Muscle of leg (tissue), 11 donors: Measurements from ENCODE around the gene HCLS1. TPM values are rescaled to one million over a fixed set of nuclear protein-coding genes. Genes with fewer than 3 reads are reported as not detected.

Experiments used
- DNase-seq: peaks from one replicate; pipeline ENCODE4 v3.0.0; 2013
- H3K27ac ChIP-seq: one replicate; pipeline ENCODE4 v1.5.1; 2013; ENCODE audit warnings: mild to moderate bottlenecking, low read length, control low read depth
- H3K27me3 ChIP-seq: one replicate; pipeline ENCODE4 v1.6.1; 2013; ENCODE audit warnings: low read length; ENCODE audit not compliant: control insufficient read depth, insufficient read depth
- H3K36me3 ChIP-seq: one replicate; pipeline ENCODE4 v1.6.1; 2013; ENCODE audit warnings: low read length; ENCODE audit not compliant: control insufficient read depth, insufficient read depth
- H3K4me1 ChIP-seq: one replicate; pipeline ENCODE4 v1.6.1; 2013; ENCODE audit warnings: low read length; ENCODE audit not compliant: control insufficient read depth, insufficient read depth
- H3K4me3 ChIP-seq: one replicate; pipeline ENCODE4 v1.5.1; 2013; ENCODE audit warnings: low read length, control low read depth
- H3K9me3 ChIP-seq: replicated peaks from 2 replicates; pipeline ENCODE4 v1.6.1; 2013; ENCODE audit warnings: low read depth, low read length; ENCODE audit not compliant: control insufficient read depth
- WGBS: methylation state at CpG from one replicate; pipeline ENCODE4 v1.1.5; 2013; ENCODE audit warnings: missing lambda C conversion rate; ENCODE audit not compliant: insufficient coverage; 5-methylcytosine and 5-hydroxymethylcytosine counted together
- polyA plus RNA-seq, 8 donors: library from polyadenylated mRNA; unstranded; fragments of 120-200 nt; gene quantifications; one replicate each; pipeline versions ENCODE4 v1.2.1 to v1.2.3, GENCODE V29; 2013; ENCODE audit warnings: inconsistent platforms in 1 of 8, low replicate concordance in 1 of 8; ENCODE audit not compliant: insufficient read length in 8 of 8, insufficient read depth in 1 of 8
- total RNA-seq: library from RNA; stranded (reverse); fragments of 120-200 nt; gene quantifications from one replicate; pipeline ENCODE4 v1.2.4, GENCODE V29; 2013

Gene HCLS1
- total and polyA plus RNA-seq, 9 donors: 4.1 to 9.7 (median 8.0) TPM

- Histone ChIP-seq H3K4me3 (no peak overlapping the region), H3K9me3 (no peaks in the 10 kb centered on the region), H3K27me3 (no peaks in the 10 kb centered on the region), H3K36me3 (no peaks in the 10 kb centered on the region), H3K4me1 (no peaks in the 10 kb centered on the region), H3K27ac (no peak overlapping the region)
- WGBS: no CpG with 5 or more reads among the region's 2 CpGs
- DNase-seq: no peak
These were observed 19.6 kb downstream of the HCLS1 start for GRCh38 chr3:121641127-121641526.

GRCh38 chr3:121637922-121638321, 22.8 kb downstream of the HCLS1 start:
- Histone ChIP-seq H3K4me1 (no peaks in the 10 kb centered on the region), H3K27me3 (no peaks in the 10 kb centered on the region), H3K27ac (no peak overlapping the region), H3K9me3 (no peaks in the 10 kb centered on the region), H3K36me3 (no peaks in the 10 kb centered on the region), H3K4me3 (no peak overlapping the region)
- DNase-seq: no peak
- WGBS: no CpG with 5 or more reads among the region's 1 CpG

- DNase-seq: no peak
- H3K4me1 ChIP-seq: no peaks in the 10 kb centered on the region
- WGBS: 100% methylated on average over 1 of the region's 1 CpG
- H3K36me3 ChIP-seq: no peaks in the 10 kb centered on the region
- H3K27ac ChIP-seq: no peak overlapping the region
- H3K9me3 ChIP-seq: no peaks in the 10 kb centered on the region
- no peak overlapping the region for H3K4me3 ChIP-seq
- no peaks in the 10 kb centered on the region for H3K27me3 ChIP-seq
These were observed 30.3 kb downstream of the HCLS1 start for GRCh38 chr3:121630355-121630754.

- Histone ChIP-seq H3K4me1 (no peaks in the 10 kb centered on the region), H3K36me3 (no peaks in the 10 kb centered on the region), H3K27me3 (no peaks in the 10 kb centered on the region), H3K9me3 (no peaks in the 10 kb centered on the region), H3K4me3 (no peak overlapping the region), H3K27ac (no peak overlapping the region)
- 74% methylated on average over 5 of the region's 6 CpGs for WGBS
- DNase-seq: no peak
These were observed 31.1 kb downstream of the HCLS1 start for GRCh38 chr3:121629601-121630000.

- WGBS: 80% methylated on average over 1 of the region's 3 CpGs
- DNase-seq: no peak
- Histone ChIP-seq H3K4me3 (no peak overlapping the region), H3K27me3 (no peaks in the 10 kb centered on the region), H3K36me3 (no peaks in the 10 kb centered on the region), H3K27ac (no peak overlapping the region), H3K9me3 (no peaks in the 10 kb centered on the region), H3K4me1 (no peaks in the 10 kb centered on the region)
These were observed 33.1 kb downstream of the HCLS1 start for GRCh38 chr3:121627622-121628021.

- Histone ChIP-seq H3K27me3 (no peaks in the 10 kb centered on the region), H3K36me3 (no peaks in the 10 kb centered on the region), H3K9me3 (no peaks in the 10 kb centered on the region), H3K27ac (no peak overlapping the region), H3K4me1 (no peaks in the 10 kb centered on the region), H3K4me3 (no peak overlapping the region)
- WGBS: 38% methylated on average over 2 of the region's 4 CpGs
- DNase-seq: no peak
These were observed 33.5 kb downstream of the HCLS1 start for GRCh38 chr3:121627211-121627610.

GRCh38 chr3:121626495-121626894, 34.2 kb downstream of the HCLS1 start:
- no peak for DNase-seq
- Histone ChIP-seq H3K27ac (no peak overlapping the region), H3K4me1 (no peaks in the 10 kb centered on the region), H3K9me3 (no peaks in the 10 kb centered on the region), H3K27me3 (no peaks in the 10 kb centered on the region), H3K4me3 (no peak overlapping the region), H3K36me3 (no peaks in the 10 kb centered on the region)
- WGBS: 92% methylated on average over 3 of the region's 4 CpGs

GRCh38 chr3:121624147-121624899, 36.4 kb downstream of the HCLS1 start:
- Histone ChIP-seq H3K4me3 (no peak overlapping the region), H3K9me3 (no peaks in the 10 kb centered on the region), H3K4me1 (no peaks in the 10 kb centered on the region), H3K36me3 (no peaks in the 10 kb centered on the region), H3K27ac (no peak overlapping the region), H3K27me3 (no peaks in the 10 kb centered on the region)
- WGBS: 27% methylated on average over 5 of the region's 14 CpGs
- DNase-seq: no peak

- Histone ChIP-seq H3K9me3 (no peaks in the 10 kb centered on the region), H3K4me1 (no peaks in the 10 kb centered on the region), H3K4me3 (no peak overlapping the region), H3K27me3 (no peaks in the 10 kb centered on the region), H3K27ac (no peak overlapping the region), H3K36me3 (no peaks in the 10 kb centered on the region)
- WGBS: 94% methylated on average over 6 of the region's 6 CpGs
- no peak for DNase-seq
These were observed 39.2 kb downstream of the HCLS1 start for GRCh38 chr3:121621491-121621890.

- no peak overlapping the region for H3K4me3 ChIP-seq
- no peaks in the 10 kb centered on the region for H3K9me3 ChIP-seq
- 55% methylated on average over 1 of the region's 2 CpGs for WGBS
- H3K36me3 ChIP-seq: no peaks in the 10 kb centered on the region
- no peak for DNase-seq
- H3K4me1 ChIP-seq: no peaks in the 10 kb centered on the region
- H3K27ac ChIP-seq: no peak overlapping the region
- no peaks in the 10 kb centered on the region for H3K27me3 ChIP-seq
These were observed 41.0 kb downstream of the HCLS1 start for GRCh38 chr3:121619691-121620090.

- H3K4me1 ChIP-seq: peaks cover 2% of the 10 kb centered on the region
- DNase-seq: no peak
- H3K36me3 ChIP-seq: no peaks in the 10 kb centered on the region
- no peak overlapping the region for H3K27ac ChIP-seq
- H3K27me3 ChIP-seq: no peaks in the 10 kb centered on the region
- H3K4me3 ChIP-seq: no peak overlapping the region
- 90% methylated on average over 2 of the region's 4 CpGs for WGBS
- no peaks in the 10 kb centered on the region for H3K9me3 ChIP-seq
These were observed 54.6 kb downstream of the HCLS1 start for GRCh38 chr3:121606106-121606505.
